ENCODE results near the gene C1orf167. TPM values are rescaled to one million over a fixed set of nuclear protein-coding genes. Genes with fewer than 3 reads are reported as not detected.

Gene C1orf167
- total and polyA plus RNA-seq, 2 of the 8 experiments (the other 6 are each of a cell fraction or from before 2014, with no cell fraction given), result 0.70 to 1.3 TPM

GRCh38 chr1:11757047-11757446 lies 4.9 kb upstream of the C1orf167 start (continued):
- TF ChIP-seq CHD7 (IDR thresholded peaks at IDR 0.05; ENCODE audit: insufficient replicate concordance, low read length) (no peak), NRF1 (IDR thresholded peaks at IDR 0.05; ENCODE audit: low read depth, low read length) (no peak), TEAD4 (IDR thresholded peaks at IDR 0.05; ENCODE audit: low read depth, low read length) (no peak), POLR2A (IDR thresholded peaks at IDR 0.05; ENCODE audit: control extremely low read depth in 1 of 2, low read depth in 2 of 2, low read length in 2 of 2) (no peak), EZH2 (IDR thresholded peaks at IDR 0.05; ENCODE audit: low read depth, low read length, severe bottlenecking) (no peak), KDM4A (IDR thresholded peaks at IDR 0.05; ENCODE audit: low read depth, low read length, severe bottlenecking) (no peak)
